Breast epithelium (tissue), 3 donors: ENCODE data around the gene ADA.

ENCODE experiments used
- POLR2A ChIP-seq: fragments of 450-650 bp; IDR thresholded peaks from one replicate; pipeline ENCODE4 v1.6.1; 2016; ENCODE audit warnings: antibody characterized with exemption, mild to moderate bottlenecking, moderate library complexity
- TF ChIP-seq, protein P1 (sequence below), 3 donors: fragments of 450-650 bp; IDR thresholded peaks; one replicate each; pipeline ENCODE4 v1.5.1; 2016 to 2017; ENCODE audit warnings: antibody characterized with exemption in 3 of 3, mild to moderate bottlenecking in 3 of 3, moderate library complexity in 3 of 3

DNA sequence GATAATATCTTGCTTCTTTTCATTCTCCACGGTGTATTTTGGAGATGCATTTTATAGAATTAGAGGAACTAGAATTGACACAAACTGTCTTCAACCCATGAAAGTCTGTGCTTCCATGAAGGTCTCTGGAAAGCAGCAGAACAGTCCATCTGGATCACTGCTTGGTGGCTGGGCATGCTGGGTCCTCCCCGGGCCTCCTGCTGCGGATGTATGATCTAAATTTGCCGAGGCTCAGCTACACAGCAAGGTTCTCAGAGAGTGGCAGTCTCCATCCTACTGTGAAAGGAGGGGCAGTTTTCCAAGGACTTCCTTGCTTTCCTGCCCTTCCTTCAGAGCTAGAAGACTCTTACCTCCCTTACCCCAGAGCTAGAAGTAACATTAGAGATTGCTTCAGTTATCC lies 54.0 kb downstream of the ADA start:
- TF ChIP-seq, protein P1, sequence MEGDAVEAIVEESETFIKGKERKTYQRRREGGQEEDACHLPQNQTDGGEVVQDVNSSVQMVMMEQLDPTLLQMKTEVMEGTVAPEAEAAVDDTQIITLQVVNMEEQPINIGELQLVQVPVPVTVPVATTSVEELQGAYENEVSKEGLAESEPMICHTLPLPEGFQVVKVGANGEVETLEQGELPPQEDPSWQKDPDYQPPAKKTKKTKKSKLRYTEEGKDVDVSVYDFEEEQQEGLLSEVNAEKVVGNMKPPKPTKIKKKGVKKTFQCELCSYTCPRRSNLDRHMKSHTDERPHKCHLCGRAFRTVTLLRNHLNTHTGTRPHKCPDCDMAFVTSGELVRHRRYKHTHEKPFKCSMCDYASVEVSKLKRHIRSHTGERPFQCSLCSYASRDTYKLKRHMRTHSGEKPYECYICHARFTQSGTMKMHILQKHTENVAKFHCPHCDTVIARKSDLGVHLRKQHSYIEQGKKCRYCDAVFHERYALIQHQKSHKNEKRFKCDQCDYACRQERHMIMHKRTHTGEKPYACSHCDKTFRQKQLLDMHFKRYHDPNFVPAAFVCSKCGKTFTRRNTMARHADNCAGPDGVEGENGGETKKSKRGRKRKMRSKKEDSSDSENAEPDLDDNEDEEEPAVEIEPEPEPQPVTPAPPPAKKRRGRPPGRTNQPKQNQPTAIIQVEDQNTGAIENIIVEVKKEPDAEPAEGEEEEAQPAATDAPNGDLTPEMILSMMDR (IDR thresholded peaks at IDR 0.05) = no peak
- TF ChIP-seq POLR2A = no peak
